ENCODE data around the gene TIMM23.
"Not testable (repeated sequence)": the region's sequence is repeated elsewhere in the genome, so short reads cannot be mapped to it uniquely, and the experiment has no call there.

DNA sequence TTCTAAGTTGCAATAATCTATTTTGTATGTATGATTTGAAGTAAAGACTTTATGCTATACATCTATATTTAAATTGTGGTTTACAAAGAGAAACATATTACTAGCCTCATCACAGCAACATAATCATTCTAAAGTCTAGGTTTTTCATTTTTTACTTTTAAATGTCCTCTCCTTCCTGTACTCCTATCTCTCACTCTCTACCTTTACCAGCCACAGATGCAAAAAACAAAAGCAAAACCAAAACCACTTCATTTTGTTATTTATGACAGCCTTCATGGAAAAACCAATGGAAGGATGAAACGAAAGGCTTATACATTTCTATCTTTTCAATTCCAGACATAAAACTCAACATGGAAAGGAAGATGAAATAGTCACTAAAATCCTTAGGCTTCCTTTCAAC, 31.1 kb upstream of the TIMM23 start:
- TF ChIP-seq, protein P1, sequence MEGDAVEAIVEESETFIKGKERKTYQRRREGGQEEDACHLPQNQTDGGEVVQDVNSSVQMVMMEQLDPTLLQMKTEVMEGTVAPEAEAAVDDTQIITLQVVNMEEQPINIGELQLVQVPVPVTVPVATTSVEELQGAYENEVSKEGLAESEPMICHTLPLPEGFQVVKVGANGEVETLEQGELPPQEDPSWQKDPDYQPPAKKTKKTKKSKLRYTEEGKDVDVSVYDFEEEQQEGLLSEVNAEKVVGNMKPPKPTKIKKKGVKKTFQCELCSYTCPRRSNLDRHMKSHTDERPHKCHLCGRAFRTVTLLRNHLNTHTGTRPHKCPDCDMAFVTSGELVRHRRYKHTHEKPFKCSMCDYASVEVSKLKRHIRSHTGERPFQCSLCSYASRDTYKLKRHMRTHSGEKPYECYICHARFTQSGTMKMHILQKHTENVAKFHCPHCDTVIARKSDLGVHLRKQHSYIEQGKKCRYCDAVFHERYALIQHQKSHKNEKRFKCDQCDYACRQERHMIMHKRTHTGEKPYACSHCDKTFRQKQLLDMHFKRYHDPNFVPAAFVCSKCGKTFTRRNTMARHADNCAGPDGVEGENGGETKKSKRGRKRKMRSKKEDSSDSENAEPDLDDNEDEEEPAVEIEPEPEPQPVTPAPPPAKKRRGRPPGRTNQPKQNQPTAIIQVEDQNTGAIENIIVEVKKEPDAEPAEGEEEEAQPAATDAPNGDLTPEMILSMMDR (IDR thresholded peaks at IDR 0.05), result not testable (repeated sequence)
- TF ChIP-seq POLR2A (IDR thresholded peaks at IDR 0.05); EP300 (IDR thresholded peaks at IDR 0.05; ENCODE audit: low read depth): not testable (repeated sequence)
